ENCODE data around the gene MAP3K14.

Gene MAP3K14

DNA sequence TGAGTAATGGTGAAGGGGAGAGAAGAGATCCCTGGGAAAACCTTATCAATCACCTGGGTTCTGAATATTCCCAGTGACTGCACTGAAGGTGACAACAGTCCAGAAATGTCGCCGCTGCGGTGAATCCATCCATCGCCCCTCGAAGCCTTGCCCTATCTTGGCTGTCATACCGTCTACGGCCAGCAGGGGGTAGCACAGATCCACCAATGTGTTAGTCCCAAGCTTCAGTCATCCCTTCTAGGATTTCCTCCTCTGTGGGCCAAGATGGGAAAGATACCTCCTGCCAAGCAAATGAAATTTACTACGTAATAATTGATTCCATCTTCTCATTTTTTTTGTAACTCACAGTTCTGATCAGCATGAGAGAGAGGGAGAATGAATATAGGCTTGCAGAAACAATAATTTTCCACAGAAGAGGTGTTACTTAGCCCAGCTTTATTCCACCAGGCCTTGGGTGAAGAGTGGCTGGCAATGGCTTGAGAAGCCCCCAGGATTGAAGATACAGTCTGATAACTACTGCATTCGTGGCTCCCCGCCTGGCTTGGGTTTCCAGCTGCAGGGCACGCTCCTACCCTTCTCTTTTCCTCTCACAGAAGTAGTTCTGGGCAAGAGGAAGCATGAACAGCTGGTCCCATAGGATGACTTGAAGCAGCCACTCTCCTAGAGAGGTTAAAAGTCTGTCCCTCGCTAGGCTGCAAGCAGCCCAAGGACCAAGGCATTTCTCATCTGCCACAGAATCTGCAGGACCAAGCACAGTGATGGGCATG, 97.7 kb downstream of the MAP3K14 start:
- peak overlapping the region; percentile 20; the same call in 1 of the 2 replicates for H3K4me3 ChIP-seq (ENCODE audit: low read length)
- peak; percentile 90 for DNase-seq (ENCODE audit: low read depth)
- TF ChIP-seq, protein P1, sequence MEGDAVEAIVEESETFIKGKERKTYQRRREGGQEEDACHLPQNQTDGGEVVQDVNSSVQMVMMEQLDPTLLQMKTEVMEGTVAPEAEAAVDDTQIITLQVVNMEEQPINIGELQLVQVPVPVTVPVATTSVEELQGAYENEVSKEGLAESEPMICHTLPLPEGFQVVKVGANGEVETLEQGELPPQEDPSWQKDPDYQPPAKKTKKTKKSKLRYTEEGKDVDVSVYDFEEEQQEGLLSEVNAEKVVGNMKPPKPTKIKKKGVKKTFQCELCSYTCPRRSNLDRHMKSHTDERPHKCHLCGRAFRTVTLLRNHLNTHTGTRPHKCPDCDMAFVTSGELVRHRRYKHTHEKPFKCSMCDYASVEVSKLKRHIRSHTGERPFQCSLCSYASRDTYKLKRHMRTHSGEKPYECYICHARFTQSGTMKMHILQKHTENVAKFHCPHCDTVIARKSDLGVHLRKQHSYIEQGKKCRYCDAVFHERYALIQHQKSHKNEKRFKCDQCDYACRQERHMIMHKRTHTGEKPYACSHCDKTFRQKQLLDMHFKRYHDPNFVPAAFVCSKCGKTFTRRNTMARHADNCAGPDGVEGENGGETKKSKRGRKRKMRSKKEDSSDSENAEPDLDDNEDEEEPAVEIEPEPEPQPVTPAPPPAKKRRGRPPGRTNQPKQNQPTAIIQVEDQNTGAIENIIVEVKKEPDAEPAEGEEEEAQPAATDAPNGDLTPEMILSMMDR (conservative IDR thresholded peaks at IDR 0.05; ENCODE audit: low read length), result peak; percentile 97
